IMR-90 (cell line): ENCODE measurements around the gene B3GAT1. TPM values are rescaled to one million over a fixed set of nuclear protein-coding genes. Genes with fewer than 3 reads are reported as not detected.

Source experiments
- ATAC-seq: fragments of 200-7000 bp; cut with Tn5 transposase; 2 replicates; pipeline ENCODE4 v1.9.1; 2020; ENCODE audit warnings: low read depth, mild to moderate bottlenecking, moderate library complexity
- BruUV-seq: library from RNA; stranded (reverse); fragments of 400-500 nt; replicated peaks from 2 replicates; lab custom pipeline; 2021; lab: Mats Ljungman, UMichigan
- CTCF ChIA-PET: fragments of 300-600 bp; formaldehyde crosslinking; extraction: SDS; loops from one replicate; lab custom pipeline; 2021; ENCODE audit warnings: antibody characterized with exemption; lab: Yijun Ruan, JAX
- POLR2A ChIA-PET: fragments of 300-600 bp; sonication (Branson Sonifier 250); formaldehyde crosslinking; loops from one replicate; lab custom pipeline; 2022; ENCODE audit warnings: antibody characterized with exemption; ENCODE audit not compliant: unreplicated experiment; lab: Charles Lee
- DNase-seq: peaks from one replicate; pipeline ENCODE4 v3.0.0; 2013
- H2AFZ ChIP-seq: replicated peaks from 2 replicates; pipeline ENCODE3; 2013; ENCODE audit warnings: low read length, mild to moderate bottlenecking; ENCODE audit not compliant: poor library complexity
- H2AK5ac ChIP-seq: 2 replicates; pipeline ENCODE4 v1.6.1; 2013; ENCODE audit warnings: low read depth, low read length, inconsistent platforms
- H2AK9ac ChIP-seq: replicated peaks from 2 replicates; pipeline ENCODE3; 2013; ENCODE audit warnings: mild to moderate bottlenecking, low read depth, low read length, moderate library complexity; ENCODE audit not compliant: poor library complexity
- H2BK120ac ChIP-seq: 2 replicates; pipeline ENCODE4 v1.6.1; 2013; ENCODE audit warnings: low read depth, low read length, inconsistent platforms
- H2BK15ac ChIP-seq: 3 replicates; pipeline ENCODE4 v1.6.1; 2013; ENCODE audit warnings: low read depth, low read length, inconsistent platforms
- H2BK20ac ChIP-seq: 2 replicates; pipeline ENCODE4 v1.6.1; 2013; ENCODE audit warnings: low read depth, mild to moderate bottlenecking, inconsistent platforms, low read length, moderate library complexity
- H2BK5ac ChIP-seq: 2 replicates; pipeline ENCODE4 v1.6.1; 2013; ENCODE audit warnings: mild to moderate bottlenecking, low read depth, low read length, inconsistent platforms; ENCODE audit not compliant: poor library complexity, severe bottlenecking
- H3K14ac ChIP-seq: replicated peaks from 2 replicates; pipeline ENCODE4 v1.6.1; 2013; ENCODE audit warnings: low read depth, low read length, inconsistent platforms
- H3K18ac ChIP-seq: 2 replicates; pipeline ENCODE4 v1.6.1; 2013; ENCODE audit warnings: low read depth, low read length, control low read depth
- H3K23ac ChIP-seq: 2 replicates; pipeline ENCODE4 v1.6.1; 2013; ENCODE audit warnings: low read depth, low read length, inconsistent platforms
- H3K27ac ChIP-seq: 2 replicates; pipeline ENCODE4 v1.5.1; 2013; ENCODE audit warnings: mild to moderate bottlenecking, control low read depth, low read length; ENCODE audit not compliant: insufficient read depth
- H3K27me3 ChIP-seq: 2 replicates; pipeline ENCODE4 v1.6.1; 2013; ENCODE audit warnings: low read length; ENCODE audit not compliant: control insufficient read depth, insufficient read depth
- H3K36me3 ChIP-seq: 2 replicates; pipeline ENCODE4 v1.6.1; 2013; ENCODE audit warnings: low read length, mixed read lengths; ENCODE audit not compliant: control insufficient read depth, insufficient read depth
- H3K4ac ChIP-seq: 2 replicates; pipeline ENCODE4 v1.6.1; 2013; ENCODE audit warnings: low read depth, low read length, inconsistent platforms
- H3K4me1 ChIP-seq: 2 replicates; pipeline ENCODE4 v1.6.1; 2013; ENCODE audit warnings: low read length, mixed read lengths; ENCODE audit not compliant: control insufficient read depth, insufficient read depth
- H3K4me2 ChIP-seq: 2 replicates; pipeline ENCODE4 v1.6.1; 2013; ENCODE audit warnings: low read depth, mild to moderate bottlenecking, control low read depth, low read length, moderate library complexity
- H3K4me3 ChIP-seq: 2 replicates; pipeline ENCODE4 v1.5.1; 2013; ENCODE audit warnings: low read depth, mild to moderate bottlenecking, control low read depth, low read length, moderate library complexity; ENCODE audit not compliant: insufficient read depth
- H3K56ac ChIP-seq: 2 replicates; pipeline ENCODE4 v1.6.1; 2013; ENCODE audit warnings: low read length, inconsistent platforms; ENCODE audit not compliant: insufficient read depth; ENCODE audit errors: extremely low read depth
- H3K79me1 ChIP-seq, 2 experiments: 2 replicates each; pipeline ENCODE4 v1.6.1; 2013; ENCODE audit warnings: low read length in 2 of 2, inconsistent platforms in 1 of 2, low read depth in 1 of 2
- H3K9ac ChIP-seq: 2 replicates; pipeline ENCODE4 v1.6.1; 2013; ENCODE audit warnings: low read depth, low read length, control low read depth
- H3K9me1 ChIP-seq: 2 replicates; pipeline ENCODE4 v1.6.1; 2013; ENCODE audit warnings: low read length, inconsistent platforms; ENCODE audit not compliant: insufficient read depth
- H3K9me3 ChIP-seq: 2 replicates; pipeline ENCODE4 v1.6.1; 2013; ENCODE audit warnings: low read length; ENCODE audit not compliant: control insufficient read depth, insufficient read depth
- H4K20me1 ChIP-seq: 2 replicates; pipeline ENCODE4 v1.6.1; 2013; ENCODE audit warnings: low read length, inconsistent platforms; ENCODE audit not compliant: insufficient read depth
- H4K5ac ChIP-seq: 2 replicates; pipeline ENCODE4 v1.6.1; 2013; ENCODE audit warnings: mild to moderate bottlenecking, low read depth, low read length, control low read depth
- H4K8ac ChIP-seq, 2 experiments: 2 replicates each; pipeline ENCODE4 v1.6.1; 2013; ENCODE audit warnings: low read depth in 2 of 2, low read length in 2 of 2, control low read depth in 1 of 2, inconsistent platforms in 1 of 2
- H4K91ac ChIP-seq: 2 replicates; pipeline ENCODE4 v1.6.1; 2013; ENCODE audit warnings: low read depth, low read length, inconsistent platforms; ENCODE audit not compliant: insufficient read depth
- BHLHE40 ChIP-seq: fragments of 150-350 bp; IDR thresholded peaks from 2 replicates; pipeline ENCODE4 v1.6.1; 2016; ENCODE audit warnings: mild to moderate bottlenecking, low read depth, low read length
- CEBPB ChIP-seq: IDR thresholded peaks from 2 replicates; pipeline ENCODE4 v1.6.1; 2012; ENCODE audit warnings: low read depth, low read length, improper control_type of control experiment
- CHD1 ChIP-seq: IDR thresholded peaks from 2 replicates; pipeline ENCODE4 v1.6.1; 2012; ENCODE audit warnings: low read depth, low read length, improper control_type of control experiment
- FOS ChIP-seq: fragments of 150-350 bp; IDR thresholded peaks from 2 replicates; pipeline ENCODE4 v1.6.1; 2016; ENCODE audit warnings: low read depth, low read length
- MAFK ChIP-seq: IDR thresholded peaks from 2 replicates; pipeline ENCODE4 v1.6.1; 2012; ENCODE audit warnings: low read depth, low read length, improper control_type of control experiment
- MAZ ChIP-seq: IDR thresholded peaks from 2 replicates; pipeline ENCODE4 v1.6.1; 2012; ENCODE audit warnings: low read depth, mild to moderate bottlenecking, low read length, improper control_type of control experiment, moderate library complexity, borderline replicate concordance
- MXI1 ChIP-seq: IDR thresholded peaks from 2 replicates; pipeline ENCODE4 v1.6.1; 2012; ENCODE audit warnings: low read depth, mild to moderate bottlenecking, low read length, moderate library complexity, borderline replicate concordance
- NFE2L2 ChIP-seq: fragments of 150-350 bp; IDR thresholded peaks from 2 replicates; pipeline ENCODE4 v1.6.1; 2016; ENCODE audit warnings: low read depth, mild to moderate bottlenecking, low read length
- POLR2A ChIP-seq: IDR thresholded peaks from 2 replicates; pipeline ENCODE4 v1.6.1; 2012; ENCODE audit warnings: mild to moderate bottlenecking, low read depth, low read length
- RCOR1 ChIP-seq: IDR thresholded peaks from 2 replicates; pipeline ENCODE4 v1.6.1; 2012; ENCODE audit warnings: mild to moderate bottlenecking, low read length, improper control_type of control experiment; ENCODE audit not compliant: insufficient replicate concordance
- RFX5 ChIP-seq: IDR thresholded peaks from 2 replicates; pipeline ENCODE4 v1.8.0; 2012; ENCODE audit warnings: low read depth, mild to moderate bottlenecking, low read length, moderate library complexity
- SMC3 ChIP-seq: fragments of 150-350 bp; IDR thresholded peaks from 2 replicates; pipeline ENCODE4 v1.6.1; 2016; ENCODE audit warnings: low read depth, mild to moderate bottlenecking, antibody characterized with exemption, low read length, moderate library complexity
- WGBS, 2 experiments: methylation state at CpG; one replicate each; pipeline versions ENCODE4 v1.1.5 to v1.1.7; 2013; ENCODE audit warnings: missing lambda C conversion rate in 2 of 2; ENCODE audit not compliant: insufficient read length in 1 of 2; ENCODE audit errors: extremely low coverage in 2 of 2; 5-methylcytosine and 5-hydroxymethylcytosine counted together
- dilution Hi-C: fragments of 300-500 bp; cut with HindIII; formaldehyde crosslinking; loops from one replicate; pipeline ENCODE4 v1.14.3; 2018; ENCODE audit warnings: low sequenced_read_pairs; ENCODE audit not compliant: unreplicated experiment
- in situ Hi-C: fragments of 300-500 bp; cut with MboI; formaldehyde crosslinking; loops from 3 replicates; pipeline ENCODE4 v1.14.3; 2019; ENCODE audit warnings: low sequenced_read_pairs, inconsistent platforms, mixed read lengths
- intact Hi-C: fragments of 100-400 bp; cut with micrococcal nuclease; formaldehyde crosslinking; loops from 2 replicates; pipeline ENCODE4 v1.10.0; 2022
- polyA plus RNA-seq, 3 experiments: library from polyadenylated mRNA; depleted of rRNA; stranded (reverse); fragments of >200 nt; gene quantifications; 2 replicates each; pipeline ENCODE4 v1.2.3, GENCODE V29; 2012; ENCODE audit warnings: low replicate concordance in 1 of 3
- total RNA-seq: library from RNA; depleted of rRNA; stranded (reverse); fragments of >200 nt; gene quantifications from 2 replicates; pipeline ENCODE4 v1.2.3, GENCODE V29; 2012
- TF ChIP-seq, protein P1 (sequence below): fragments of 150-350 bp; IDR thresholded peaks from 2 replicates; pipeline ENCODE4 v1.6.1; 2016; ENCODE audit warnings: low read depth, mild to moderate bottlenecking, low read length, moderate library complexity, borderline replicate concordance
- TF ChIP-seq, protein P2 (sequence below): fragments of 150-350 bp; IDR thresholded peaks from 2 replicates; pipeline ENCODE4 v1.6.1; 2017; ENCODE audit warnings: mild to moderate bottlenecking, antibody characterized with exemption, low read length, low read depth
- TF ChIP-seq, protein P3 (sequence below): conservative IDR thresholded peaks from 2 replicates; pipeline ENCODE4 v1.5.1; 2012; ENCODE audit warnings: mild to moderate bottlenecking, low read depth, low read length, improper control_type of control experiment

B3GAT1 gene
- total and polyA plus RNA-seq, 2 of the 4 experiments (the other 2 are of a cell fraction) = not detected

DNA sequence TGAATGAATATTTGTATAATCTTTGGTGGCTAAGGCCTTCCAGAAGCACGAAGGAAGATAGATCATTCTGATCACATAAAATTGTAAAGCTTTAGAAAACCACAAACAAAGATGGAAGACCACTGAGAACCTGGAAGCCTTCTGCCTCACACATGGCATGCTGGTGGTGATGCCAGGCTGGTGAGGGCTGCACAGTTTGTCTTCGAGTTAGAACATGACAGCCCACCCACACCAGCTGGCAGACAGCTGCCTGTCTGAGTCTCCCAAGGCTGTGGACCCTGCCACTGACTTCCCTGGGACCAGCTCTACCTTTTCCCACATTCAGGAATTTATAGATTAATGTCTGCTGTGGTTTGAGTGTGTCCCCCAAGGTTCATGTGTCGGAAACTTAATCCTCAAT lies 48.8 kb upstream of the B3GAT1 start:
- POLR2A ChIA-PET = no interaction called here

More for the DNA sequence above, 48.8 kb upstream of the B3GAT1 start:
- dilution Hi-C loops = no loop called here
- Histone ChIP-seq H3K9ac (no peak overlapping the region), H2BK20ac (no peak overlapping the region), H3K4ac (no peak overlapping the region), H3K4me1 (no peaks in the 10 kb centered on the region), H3K14ac (no peak overlapping the region), H4K20me1 (no peaks in the 10 kb centered on the region), H3K56ac (no peak overlapping the region), H3K4me2 (no peak overlapping the region), H2AK5ac (no peak overlapping the region), H4K8ac (no peak overlapping the region), H4K91ac (no peak overlapping the region), H3K79me1 (no peaks in the 10 kb centered on the region), H2BK120ac (no peak overlapping the region), H3K27me3 (no peaks in the 10 kb centered on the region), H3K4me3 (no peak overlapping the region), H2BK15ac (no peak overlapping the region), H2AFZ (no peak overlapping the region), H3K27ac (no peak overlapping the region), H3K18ac (no peak overlapping the region), H3K9me3 (peaks cover 39% of the 10 kb centered on the region), H3K36me3 (no peaks in the 10 kb centered on the region), H2BK5ac (no peak overlapping the region), H4K5ac (no peak overlapping the region), H3K9me1 (no peaks in the 10 kb centered on the region), H3K23ac (no peak overlapping the region), H2AK9ac (no peak overlapping the region)
- in situ Hi-C loops = no loop called here
- intact Hi-C loops = no loop called here
- ATAC-seq (no peak), DNase-seq (no peak)
- CTCF ChIA-PET = no interaction called here
- WGBS, 2 experiments = 40% methylated on average over 1 of the region's 3 CpGs; no CpG with 5 or more reads in 1 of the 2 experiments
- no TSS peak for BruUV-seq
- TF ChIP-seq, protein P1, sequence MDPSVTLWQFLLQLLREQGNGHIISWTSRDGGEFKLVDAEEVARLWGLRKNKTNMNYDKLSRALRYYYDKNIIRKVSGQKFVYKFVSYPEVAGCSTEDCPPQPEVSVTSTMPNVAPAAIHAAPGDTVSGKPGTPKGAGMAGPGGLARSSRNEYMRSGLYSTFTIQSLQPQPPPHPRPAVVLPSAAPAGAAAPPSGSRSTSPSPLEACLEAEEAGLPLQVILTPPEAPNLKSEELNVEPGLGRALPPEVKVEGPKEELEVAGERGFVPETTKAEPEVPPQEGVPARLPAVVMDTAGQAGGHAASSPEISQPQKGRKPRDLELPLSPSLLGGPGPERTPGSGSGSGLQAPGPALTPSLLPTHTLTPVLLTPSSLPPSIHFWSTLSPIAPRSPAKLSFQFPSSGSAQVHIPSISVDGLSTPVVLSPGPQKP = no peak
- TF ChIP-seq POLR2A = no peak
- TF ChIP-seq MAFK = no peak
- no peak for TF ChIP-seq FOS
- no peak for TF ChIP-seq CHD1
- no peak for TF ChIP-seq CEBPB
- TF ChIP-seq RCOR1 = no peak
- TF ChIP-seq BHLHE40 = no peak
- no peak for TF ChIP-seq MAZ
- TF ChIP-seq, protein P2, sequence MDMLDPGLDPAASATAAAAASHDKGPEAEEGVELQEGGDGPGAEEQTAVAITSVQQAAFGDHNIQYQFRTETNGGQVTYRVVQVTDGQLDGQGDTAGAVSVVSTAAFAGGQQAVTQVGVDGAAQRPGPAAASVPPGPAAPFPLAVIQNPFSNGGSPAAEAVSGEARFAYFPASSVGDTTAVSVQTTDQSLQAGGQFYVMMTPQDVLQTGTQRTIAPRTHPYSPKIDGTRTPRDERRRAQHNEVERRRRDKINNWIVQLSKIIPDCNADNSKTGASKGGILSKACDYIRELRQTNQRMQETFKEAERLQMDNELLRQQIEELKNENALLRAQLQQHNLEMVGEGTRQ = no peak
- TF ChIP-seq, protein P3, sequence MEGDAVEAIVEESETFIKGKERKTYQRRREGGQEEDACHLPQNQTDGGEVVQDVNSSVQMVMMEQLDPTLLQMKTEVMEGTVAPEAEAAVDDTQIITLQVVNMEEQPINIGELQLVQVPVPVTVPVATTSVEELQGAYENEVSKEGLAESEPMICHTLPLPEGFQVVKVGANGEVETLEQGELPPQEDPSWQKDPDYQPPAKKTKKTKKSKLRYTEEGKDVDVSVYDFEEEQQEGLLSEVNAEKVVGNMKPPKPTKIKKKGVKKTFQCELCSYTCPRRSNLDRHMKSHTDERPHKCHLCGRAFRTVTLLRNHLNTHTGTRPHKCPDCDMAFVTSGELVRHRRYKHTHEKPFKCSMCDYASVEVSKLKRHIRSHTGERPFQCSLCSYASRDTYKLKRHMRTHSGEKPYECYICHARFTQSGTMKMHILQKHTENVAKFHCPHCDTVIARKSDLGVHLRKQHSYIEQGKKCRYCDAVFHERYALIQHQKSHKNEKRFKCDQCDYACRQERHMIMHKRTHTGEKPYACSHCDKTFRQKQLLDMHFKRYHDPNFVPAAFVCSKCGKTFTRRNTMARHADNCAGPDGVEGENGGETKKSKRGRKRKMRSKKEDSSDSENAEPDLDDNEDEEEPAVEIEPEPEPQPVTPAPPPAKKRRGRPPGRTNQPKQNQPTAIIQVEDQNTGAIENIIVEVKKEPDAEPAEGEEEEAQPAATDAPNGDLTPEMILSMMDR = no peak
- TF ChIP-seq SMC3 = no peak
- TF ChIP-seq MXI1 = no peak
- no peak for TF ChIP-seq NFE2L2
- no peak for TF ChIP-seq RFX5
